Mesothelial cell of epicardium (in vitro differentiated cells): ENCODE measurements around the gene CST11. TPM values are rescaled to one million over a fixed set of nuclear protein-coding genes. Genes with fewer than 3 reads are reported as not detected.

ENCODE experiments used
- DNase-seq, 2 experiments: peaks; one replicate each; pipeline ENCODE4 v3.0.0; 2021; ENCODE audit warnings: low spot score in 2 of 2; ENCODE audit not compliant: unreplicated experiment in 2 of 2
- H3K27ac Mint-ChIP-seq: 2 replicates; pipeline ENCODE4 v1.8.0; 2021; ENCODE audit warnings: mixed read lengths
- H3K27me3 Mint-ChIP-seq: 2 replicates; pipeline ENCODE4 v1.8.0; 2021; ENCODE audit warnings: low read depth, mixed read lengths
- H3K36me3 Mint-ChIP-seq: 2 replicates; pipeline ENCODE4 v1.8.0; 2021; ENCODE audit warnings: mixed read lengths
- H3K4me1 Mint-ChIP-seq: 2 replicates; pipeline ENCODE4 v1.8.0; 2021; ENCODE audit warnings: mixed read lengths
- H3K4me3 Mint-ChIP-seq: 2 replicates; pipeline ENCODE4 v1.8.0; 2021; ENCODE audit warnings: mild to moderate bottlenecking, moderate library complexity, mixed read lengths
- H3K9me3 Mint-ChIP-seq: 2 replicates; pipeline ENCODE4 v1.8.0; 2021; ENCODE audit warnings: mixed read lengths
- total RNA-seq: library from RNA; stranded (reverse); gene quantifications from 3 replicates; pipeline ENCODE4 v1.2.1, GENCODE V29; 2021
- TF ChIP-seq, protein P1 (sequence below): fragments of 200-600 bp; sonication (generic); IDR thresholded peaks from one replicate; pipeline ENCODE4 v1.5.0; 2021; ENCODE audit warnings: antibody characterized with exemption; ENCODE audit not compliant: unreplicated experiment

Gene CST11
- total RNA-seq, 1 donor from 2014 or later = not detected

DNA sequence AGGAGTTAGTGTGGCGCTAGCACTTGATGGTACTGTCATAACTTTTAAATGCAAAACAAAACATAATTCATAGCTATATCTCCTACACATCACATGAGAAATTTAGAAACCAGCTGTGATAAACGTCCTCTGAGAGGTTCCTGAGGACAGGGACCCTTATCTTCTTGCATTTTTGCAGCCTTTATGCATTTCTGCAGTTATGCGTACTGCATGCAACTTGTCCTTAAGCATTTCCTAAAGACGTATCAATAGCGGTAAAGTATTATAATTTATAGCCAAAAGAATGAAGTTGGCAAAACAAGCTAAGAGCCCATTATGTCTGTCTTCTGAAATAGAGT, 33.0 kb downstream of the CST11 start:
- TF ChIP-seq, protein P1, sequence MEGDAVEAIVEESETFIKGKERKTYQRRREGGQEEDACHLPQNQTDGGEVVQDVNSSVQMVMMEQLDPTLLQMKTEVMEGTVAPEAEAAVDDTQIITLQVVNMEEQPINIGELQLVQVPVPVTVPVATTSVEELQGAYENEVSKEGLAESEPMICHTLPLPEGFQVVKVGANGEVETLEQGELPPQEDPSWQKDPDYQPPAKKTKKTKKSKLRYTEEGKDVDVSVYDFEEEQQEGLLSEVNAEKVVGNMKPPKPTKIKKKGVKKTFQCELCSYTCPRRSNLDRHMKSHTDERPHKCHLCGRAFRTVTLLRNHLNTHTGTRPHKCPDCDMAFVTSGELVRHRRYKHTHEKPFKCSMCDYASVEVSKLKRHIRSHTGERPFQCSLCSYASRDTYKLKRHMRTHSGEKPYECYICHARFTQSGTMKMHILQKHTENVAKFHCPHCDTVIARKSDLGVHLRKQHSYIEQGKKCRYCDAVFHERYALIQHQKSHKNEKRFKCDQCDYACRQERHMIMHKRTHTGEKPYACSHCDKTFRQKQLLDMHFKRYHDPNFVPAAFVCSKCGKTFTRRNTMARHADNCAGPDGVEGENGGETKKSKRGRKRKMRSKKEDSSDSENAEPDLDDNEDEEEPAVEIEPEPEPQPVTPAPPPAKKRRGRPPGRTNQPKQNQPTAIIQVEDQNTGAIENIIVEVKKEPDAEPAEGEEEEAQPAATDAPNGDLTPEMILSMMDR = no peak
- H3K27ac Mint-ChIP-seq = peak overlapping the region; percentile 87
- H3K9me3 Mint-ChIP-seq = no peaks in the 10 kb centered on the region
- H3K36me3 Mint-ChIP-seq = no peaks in the 10 kb centered on the region
- no peaks in the 10 kb centered on the region for H3K27me3 Mint-ChIP-seq
- H3K4me1 Mint-ChIP-seq = peaks cover 21% of the 10 kb centered on the region
- no peak for DNase-seq
- peak overlapping the region; percentile 81 for H3K4me3 Mint-ChIP-seq

DNA sequence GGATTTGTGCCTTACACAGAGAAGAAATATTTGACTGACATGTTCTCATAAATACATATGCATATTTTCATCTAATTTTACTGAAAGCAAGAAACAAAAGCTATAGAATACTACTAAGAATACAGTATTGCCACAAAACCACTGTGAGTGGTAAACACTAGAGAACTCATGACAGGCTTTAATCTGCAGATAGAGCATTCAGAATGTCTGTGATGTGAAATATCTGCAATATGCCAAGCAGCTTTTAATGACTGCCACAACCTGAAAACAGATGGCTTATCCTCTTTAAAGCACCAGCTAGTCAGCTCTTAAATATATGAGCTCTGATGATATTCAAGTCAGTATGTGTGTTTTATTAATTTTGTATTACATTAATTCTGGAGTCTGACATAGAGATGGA, 34.8 kb downstream of the CST11 start:
- H3K9me3 Mint-ChIP-seq = no peaks in the 10 kb centered on the region
- no peak overlapping the region for H3K27ac Mint-ChIP-seq
- peaks cover 21% of the 10 kb centered on the region for H3K4me1 Mint-ChIP-seq
- TF ChIP-seq, protein P1 = no peak
- H3K36me3 Mint-ChIP-seq = no peaks in the 10 kb centered on the region
- DNase-seq = no peak
- H3K27me3 Mint-ChIP-seq = no peaks in the 10 kb centered on the region
- no peak overlapping the region for H3K4me3 Mint-ChIP-seq

DNA sequence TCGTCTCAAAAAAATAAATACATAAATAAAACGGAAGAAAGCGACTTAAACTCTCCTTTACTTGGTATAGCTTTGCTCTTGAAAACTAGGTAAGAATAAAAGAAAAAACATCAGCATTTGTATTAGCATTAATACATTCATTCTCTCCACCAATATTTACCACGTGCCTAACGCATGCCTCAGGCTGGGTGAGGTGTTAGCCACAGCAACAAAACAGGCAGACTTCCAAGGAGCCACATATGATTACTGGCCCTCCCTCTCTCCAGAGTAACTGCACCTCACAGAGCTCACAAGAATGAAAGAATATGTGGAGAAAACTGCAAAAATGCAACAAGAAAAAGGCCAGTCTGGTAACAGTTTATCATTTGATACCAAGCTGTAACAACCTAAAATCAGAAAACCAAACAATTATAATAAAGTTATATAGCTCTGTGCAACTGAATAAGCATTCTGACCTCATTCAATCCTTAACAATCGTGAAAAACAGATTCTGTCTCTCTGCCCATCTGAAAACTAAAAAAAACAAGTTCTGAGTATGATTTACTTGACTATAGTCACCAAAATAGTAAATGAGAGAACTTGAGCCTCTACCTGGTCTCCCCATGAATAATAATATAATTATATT, 36.6 kb downstream of the CST11 start:
- peaks cover 30% of the 10 kb centered on the region for H3K4me1 Mint-ChIP-seq
- H3K9me3 Mint-ChIP-seq = no peaks in the 10 kb centered on the region
- no peaks in the 10 kb centered on the region for H3K36me3 Mint-ChIP-seq
- peak overlapping the region; percentile 23 for H3K27ac Mint-ChIP-seq
- no peak for DNase-seq
- TF ChIP-seq, protein P1 = no peak
- H3K27me3 Mint-ChIP-seq = no peaks in the 10 kb centered on the region
- no peak overlapping the region for H3K4me3 Mint-ChIP-seq

DNA sequence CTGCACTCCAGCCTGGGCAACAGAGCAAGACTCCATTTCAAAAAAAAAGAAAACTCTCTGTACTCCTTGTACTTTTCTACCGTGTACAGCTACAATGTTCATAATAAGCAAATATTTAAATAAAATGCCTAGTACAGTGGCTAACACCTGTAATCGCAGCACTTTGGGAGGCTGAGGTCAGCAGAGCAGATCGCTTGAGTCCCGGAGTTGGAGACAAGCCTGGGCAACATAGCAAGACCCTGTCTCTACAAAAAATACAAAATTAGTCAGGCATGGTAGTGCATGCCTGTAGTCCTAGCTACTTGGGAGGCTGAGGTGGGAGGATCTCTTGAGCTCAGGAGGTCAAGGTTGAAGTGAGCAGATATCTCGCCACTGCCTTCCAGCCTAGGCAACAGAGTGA, 37.1 kb downstream of the CST11 start:
- Mint-ChIP-seq H3K4me3 (no peak overlapping the region), H3K27ac (no peak overlapping the region), H3K36me3 (no peaks in the 10 kb centered on the region), H3K27me3 (no peaks in the 10 kb centered on the region), H3K4me1 (peaks cover 34% of the 10 kb centered on the region), H3K9me3 (no peaks in the 10 kb centered on the region)
- TF ChIP-seq, protein P1 = no peak
- no peak for DNase-seq

DNA sequence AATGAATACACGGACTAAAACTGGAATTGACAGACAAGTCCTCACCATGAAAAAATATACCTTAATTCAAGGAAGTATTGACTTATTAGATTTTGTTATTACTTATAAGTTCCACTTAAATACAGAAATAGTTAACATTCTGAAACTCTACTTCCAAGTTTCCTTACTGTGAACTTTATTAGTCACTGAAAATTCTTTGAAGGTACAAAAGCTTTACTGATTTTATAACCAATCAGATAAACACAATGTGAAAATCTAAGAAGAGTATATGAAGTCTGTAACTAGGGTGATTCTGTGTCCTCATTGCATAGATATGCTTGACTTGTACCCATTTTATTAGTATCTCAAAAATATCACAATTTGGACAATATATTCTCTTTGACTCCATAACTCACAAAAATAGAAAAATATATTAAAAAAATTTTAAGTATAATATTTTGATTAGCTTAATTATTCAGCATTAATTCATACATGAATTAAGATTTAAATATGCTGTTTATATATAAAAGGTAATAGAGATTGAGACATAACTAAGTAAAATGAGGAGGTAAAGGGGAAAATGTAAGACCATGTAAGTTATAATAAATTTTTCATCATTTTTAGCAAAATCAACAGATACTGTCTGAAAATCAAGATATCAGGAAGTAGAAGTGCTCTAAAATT, 38.0 kb downstream of the CST11 start:
- H3K4me3 Mint-ChIP-seq = no peak overlapping the region
- no peaks in the 10 kb centered on the region for H3K27me3 Mint-ChIP-seq
- H3K36me3 Mint-ChIP-seq = no peaks in the 10 kb centered on the region
- TF ChIP-seq, protein P1 = no peak
- DNase-seq = no peak
- H3K4me1 Mint-ChIP-seq = peaks cover 29% of the 10 kb centered on the region
- H3K27ac Mint-ChIP-seq = no peak overlapping the region
- no peaks in the 10 kb centered on the region for H3K9me3 Mint-ChIP-seq
